Tibial nerve (tissue), 4 donors: ENCODE data around the gene ENG.

Experiments used
- CTCF ChIP-seq, 5 experiments: fragments of 200-600 bp in 3 of 5; fragments of 450-650 bp in 2 of 5; sonication (generic) in 3 of 5; IDR thresholded peaks; one replicate each; pipeline ENCODE4 v1.5.1; 2016 to 2019; ENCODE audit warnings: antibody characterized with exemption in 5 of 5, mild to moderate bottlenecking in 3 of 5, moderate library complexity in 2 of 5
- EP300 ChIP-seq, 2 donors: sonication (generic); formaldehyde crosslinking; IDR thresholded peaks; one replicate each; pipeline ENCODE4 v1.6.1; 2017; ENCODE audit warnings: antibody characterized with exemption in 2 of 2, mild to moderate bottlenecking in 1 of 2
- POLR2A ChIP-seq, 2 donors: fragments of 450-650 bp; IDR thresholded peaks; one replicate each; pipeline ENCODE4 v1.6.1; 2017; ENCODE audit warnings: antibody characterized with exemption in 2 of 2, mild to moderate bottlenecking in 2 of 2, moderate library complexity in 2 of 2

- no peak for TF ChIP-seq EP300 (IDR thresholded peaks at IDR 0.05)
- no peak for TF ChIP-seq POLR2A (IDR thresholded peaks at IDR 0.05)
- TF ChIP-seq CTCF (IDR thresholded peaks at IDR 0.05), result no peak
These were observed 16.4 kb upstream of the ENG start for GRCh38 chr9:127870887-127871286.
